ENCODE data around the gene FAM124A. TPM values are rescaled to one million over a fixed set of nuclear protein-coding genes. Genes with fewer than 3 reads are reported as not detected.

Gene FAM124A
- total RNA-seq, 1 donor from 2014 or later, result 1.8 TPM

DNA sequence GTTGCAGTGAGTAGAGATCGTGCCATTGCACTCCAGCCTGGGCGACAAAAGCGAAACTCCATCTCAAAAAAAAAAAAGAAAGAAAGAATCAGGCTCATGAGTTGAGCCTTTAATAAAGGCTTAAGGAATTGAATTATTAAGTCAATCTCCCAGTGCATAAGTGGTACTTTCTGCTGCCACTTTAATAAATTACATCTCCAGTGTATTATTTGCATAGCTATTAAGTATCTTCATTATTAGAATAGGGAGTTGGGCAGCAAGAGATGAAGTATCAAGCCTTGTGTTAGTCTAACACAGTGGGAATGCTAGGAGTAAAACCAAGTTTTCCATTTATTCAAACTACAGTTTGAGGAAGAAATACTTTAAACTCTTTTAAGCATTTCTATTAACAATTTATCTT, 15.6 kb upstream of the FAM124A start:
- H3K27me3 Mint-ChIP-seq (ENCODE audit: unreplicated experiment), result peaks cover 55% of the 10 kb centered on the region
- H3K4me3 Mint-ChIP-seq (ENCODE audit: unreplicated experiment), result no peak overlapping the region
- TF ChIP-seq, protein P1, sequence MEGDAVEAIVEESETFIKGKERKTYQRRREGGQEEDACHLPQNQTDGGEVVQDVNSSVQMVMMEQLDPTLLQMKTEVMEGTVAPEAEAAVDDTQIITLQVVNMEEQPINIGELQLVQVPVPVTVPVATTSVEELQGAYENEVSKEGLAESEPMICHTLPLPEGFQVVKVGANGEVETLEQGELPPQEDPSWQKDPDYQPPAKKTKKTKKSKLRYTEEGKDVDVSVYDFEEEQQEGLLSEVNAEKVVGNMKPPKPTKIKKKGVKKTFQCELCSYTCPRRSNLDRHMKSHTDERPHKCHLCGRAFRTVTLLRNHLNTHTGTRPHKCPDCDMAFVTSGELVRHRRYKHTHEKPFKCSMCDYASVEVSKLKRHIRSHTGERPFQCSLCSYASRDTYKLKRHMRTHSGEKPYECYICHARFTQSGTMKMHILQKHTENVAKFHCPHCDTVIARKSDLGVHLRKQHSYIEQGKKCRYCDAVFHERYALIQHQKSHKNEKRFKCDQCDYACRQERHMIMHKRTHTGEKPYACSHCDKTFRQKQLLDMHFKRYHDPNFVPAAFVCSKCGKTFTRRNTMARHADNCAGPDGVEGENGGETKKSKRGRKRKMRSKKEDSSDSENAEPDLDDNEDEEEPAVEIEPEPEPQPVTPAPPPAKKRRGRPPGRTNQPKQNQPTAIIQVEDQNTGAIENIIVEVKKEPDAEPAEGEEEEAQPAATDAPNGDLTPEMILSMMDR (IDR thresholded peaks at IDR 0.05), result no peak
- no peaks in the 10 kb centered on the region for H3K36me3 Mint-ChIP-seq (ENCODE audit: unreplicated experiment)
- no peak for DNase-seq (ENCODE audit: extremely low spot score, unreplicated experiment)
- no peaks in the 10 kb centered on the region for H3K9me3 Mint-ChIP-seq (ENCODE audit: unreplicated experiment)
- H3K4me1 Mint-ChIP-seq (ENCODE audit: unreplicated experiment), result no peaks in the 10 kb centered on the region
- H3K27ac Mint-ChIP-seq (ENCODE audit: unreplicated experiment), result no peak overlapping the region

DNA sequence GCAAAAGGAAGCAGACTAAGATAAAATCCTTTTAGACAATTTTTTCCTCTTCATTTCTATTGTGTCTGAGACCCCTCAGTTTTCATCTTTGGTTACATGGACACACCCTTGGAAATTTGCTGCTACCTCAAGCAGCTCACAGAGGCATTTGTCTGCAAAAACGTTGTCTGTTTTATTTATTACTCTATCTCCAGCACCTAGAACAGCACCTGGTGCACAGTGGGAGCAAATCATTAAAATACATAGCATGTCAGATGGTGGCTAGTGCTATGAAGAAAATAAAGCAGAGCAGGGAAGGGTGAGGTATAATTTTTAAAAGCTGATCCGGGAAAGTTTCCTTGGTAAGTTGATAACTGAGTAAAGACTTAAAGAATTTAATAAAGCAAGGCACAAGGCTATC, 14.3 kb upstream of the FAM124A start:
- no peaks in the 10 kb centered on the region for H3K36me3 Mint-ChIP-seq (ENCODE audit: unreplicated experiment)
- no peaks in the 10 kb centered on the region for H3K4me1 Mint-ChIP-seq (ENCODE audit: unreplicated experiment)
- peaks cover 63% of the 10 kb centered on the region for H3K27me3 Mint-ChIP-seq (ENCODE audit: unreplicated experiment)
- no peak for DNase-seq (ENCODE audit: extremely low spot score, unreplicated experiment)
- no peaks in the 10 kb centered on the region for H3K9me3 Mint-ChIP-seq (ENCODE audit: unreplicated experiment)
- no peak overlapping the region for H3K4me3 Mint-ChIP-seq (ENCODE audit: unreplicated experiment)
- no peak overlapping the region for H3K27ac Mint-ChIP-seq (ENCODE audit: unreplicated experiment)
- TF ChIP-seq, protein P1 (IDR thresholded peaks at IDR 0.05), result no peak

DNA sequence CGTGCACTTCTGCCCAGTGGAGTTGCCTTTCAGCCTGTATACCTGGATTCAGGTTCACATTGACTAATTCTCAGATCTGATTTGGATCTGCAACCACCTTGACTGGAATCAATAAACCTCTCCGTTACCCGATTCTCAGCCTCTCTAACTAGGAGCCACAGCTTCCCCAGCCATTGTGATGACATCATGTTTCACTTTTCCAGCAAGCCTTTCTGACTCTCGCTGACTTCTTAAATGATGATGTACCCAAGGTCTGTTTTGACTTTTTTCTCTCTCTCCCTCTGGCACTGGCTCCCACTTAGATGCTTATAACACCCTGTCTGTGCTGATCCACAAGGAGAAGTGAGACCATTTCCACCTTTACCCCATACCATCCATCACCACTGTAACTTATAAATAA, 13.5 kb upstream of the FAM124A start:
- Mint-ChIP-seq H3K27me3 (ENCODE audit: unreplicated experiment) (peaks cover 67% of the 10 kb centered on the region), H3K36me3 (ENCODE audit: unreplicated experiment) (no peaks in the 10 kb centered on the region), H3K9me3 (ENCODE audit: unreplicated experiment) (no peaks in the 10 kb centered on the region), H3K4me1 (ENCODE audit: unreplicated experiment) (peaks cover 5% of the 10 kb centered on the region), H3K4me3 (ENCODE audit: unreplicated experiment) (no peak overlapping the region), H3K27ac (ENCODE audit: unreplicated experiment) (no peak overlapping the region)
- no peak for DNase-seq (ENCODE audit: extremely low spot score, unreplicated experiment)
- TF ChIP-seq, protein P1 (IDR thresholded peaks at IDR 0.05), result no peak

DNA sequence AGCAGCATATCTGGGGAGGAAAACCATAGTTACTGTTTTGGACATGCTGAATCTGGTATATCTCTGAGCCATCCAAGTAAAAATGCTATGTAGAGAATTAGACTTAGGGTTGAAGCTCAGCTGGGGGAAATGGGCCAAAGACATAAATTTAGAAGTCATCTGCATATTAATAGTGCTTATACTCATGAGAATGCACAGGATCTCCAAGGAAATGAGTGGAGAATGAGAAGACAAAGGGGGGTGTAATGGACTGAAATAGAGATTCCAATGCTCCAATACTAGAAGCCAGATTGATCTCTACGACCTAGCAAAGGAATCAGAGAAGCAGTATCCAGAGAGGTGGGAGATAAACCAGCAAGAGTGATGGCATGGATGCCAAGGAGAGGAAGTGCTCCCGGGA, 10.3 kb upstream of the FAM124A start:
- Mint-ChIP-seq H3K4me1 (ENCODE audit: unreplicated experiment) (peaks cover 6% of the 10 kb centered on the region), H3K9me3 (ENCODE audit: unreplicated experiment) (no peaks in the 10 kb centered on the region), H3K27me3 (ENCODE audit: unreplicated experiment) (peaks cover 67% of the 10 kb centered on the region), H3K27ac (ENCODE audit: unreplicated experiment) (no peak overlapping the region), H3K4me3 (ENCODE audit: unreplicated experiment) (no peak overlapping the region), H3K36me3 (ENCODE audit: unreplicated experiment) (no peaks in the 10 kb centered on the region)
- no peak for DNase-seq (ENCODE audit: extremely low spot score, unreplicated experiment)
- TF ChIP-seq, protein P1 (IDR thresholded peaks at IDR 0.05), result no peak

DNA sequence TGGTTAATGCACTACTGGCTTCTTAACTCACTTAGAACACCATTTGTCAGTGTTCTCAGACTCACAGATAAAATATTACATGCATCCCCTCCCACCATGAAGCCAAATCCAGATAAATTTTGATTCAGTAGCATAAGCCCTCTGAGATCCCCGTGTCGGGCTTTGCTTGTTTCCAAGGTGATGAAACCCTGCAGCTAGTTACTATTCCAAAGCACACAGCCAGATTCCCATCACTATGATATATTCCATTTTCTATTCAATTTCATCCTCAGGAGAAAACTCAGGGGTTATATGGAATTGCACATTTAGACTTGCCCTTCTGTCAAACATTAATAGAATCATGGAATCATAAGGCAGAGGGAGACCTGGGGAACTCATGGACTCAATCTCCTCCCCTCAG, 9.4 kb upstream of the FAM124A start:
- H3K9me3 Mint-ChIP-seq (ENCODE audit: unreplicated experiment), result no peaks in the 10 kb centered on the region

More for the DNA sequence above, 9.4 kb upstream of the FAM124A start:
- Mint-ChIP-seq H3K4me1 (ENCODE audit: unreplicated experiment) (peaks cover 6% of the 10 kb centered on the region), H3K27ac (ENCODE audit: unreplicated experiment) (no peak overlapping the region), H3K4me3 (ENCODE audit: unreplicated experiment) (no peak overlapping the region), H3K36me3 (ENCODE audit: unreplicated experiment) (no peaks in the 10 kb centered on the region), H3K27me3 (ENCODE audit: unreplicated experiment) (peaks cover 61% of the 10 kb centered on the region)
- TF ChIP-seq, protein P1 (IDR thresholded peaks at IDR 0.05), result no peak
- no peak for DNase-seq (ENCODE audit: extremely low spot score, unreplicated experiment)

Data from osteocyte (in vitro differentiated cells).